Heart left ventricle (tissue), 13 donors: ENCODE measurements around the gene HIVEP1.

ENCODE experiments used
- CTCF ChIP-seq, 12 donors: fragments of 200-600 bp; sonication (generic) in 4 of 12; IDR thresholded peaks; one replicate each; pipeline versions ENCODE4 v1.5.0 to v1.8.0; 2018 to 2022; ENCODE audit warnings: antibody characterized with exemption in 12 of 12, mild to moderate bottlenecking in 5 of 12
- POLR2A ChIP-seq, 2 donors: fragments of 450-650 bp; IDR thresholded peaks; one replicate each; pipeline ENCODE4 v1.6.1; 2017; ENCODE audit warnings: antibody characterized with exemption in 2 of 2, mild to moderate bottlenecking in 2 of 2, moderate library complexity in 2 of 2
- donor health status: ischemic (EF 13 %, LVEDD 7.1; RV severe dilation, severe dysfunction).
- donor health status: DM: no; HTN: yes; CAD: no.
- donor health status: DM: no; HTN: no; CAD: no.
- donor health status: ischemic (EF 25% LVEDD 6.9; RV normal size, moderate dysfunction).
- donor health status: ischemic (EF 25% LVEDD 5.7; RV mildly dilated, moderate dysfunction).
- donor health status: ischemic (EF 35%, LVEDD 5.7; RV mildly dilated, moderate dysfunction).
- donor health status: nonischemic (EF 11% LVEDD 7.7; RV severe dilation, severe dysfunction).
- donor health status: DM: yes; HTN: yes; CAD: no.
- donor health status: PGD.
- donor health status: ischemic (EF 29% LVEDD 5.4; RV normal size, mild dysfunction).
- donor health status: nonischemic (EF 23%, LVEDD 6.1; RV moderate dilation, normal function).

- no peak for TF ChIP-seq CTCF (IDR thresholded peaks at IDR 0.05)
- no peak for TF ChIP-seq POLR2A (IDR thresholded peaks at IDR 0.05)
These were observed 54.2 kb downstream of the HIVEP1 start for GRCh38 chr6:12066297-12066696.
